GM13977 (cell line): ENCODE data around the gene BICC1.

Experiments used
- DNase-seq: peaks from one replicate; pipeline ENCODE4 v3.0.0; 2012; ENCODE audit warnings: low spot score
- CTCF ChIP-seq: IDR thresholded peaks from 2 replicates; pipeline ENCODE4 v1.5.1; 2012; ENCODE audit warnings: mild to moderate bottlenecking, control low read depth; ENCODE audit not compliant: insufficient read depth; ENCODE audit errors: extremely low read depth, missing control alignments
- in situ Hi-C: fragments of 300-500 bp; cut with MboI; formaldehyde crosslinking; loops from one replicate; pipeline ENCODE4 v1.12.0; 2022; ENCODE audit warnings: low sequenced_read_pairs, low pct_unique_long_range_greater_than_20kb, mixed read lengths, inconsistent platforms; ENCODE audit not compliant: unreplicated experiment

Gene BICC1

GRCh38 chr10:58627392-58627791 lies 114.7 kb downstream of the BICC1 start:
- in situ Hi-C loops = no loop called here

DNA sequence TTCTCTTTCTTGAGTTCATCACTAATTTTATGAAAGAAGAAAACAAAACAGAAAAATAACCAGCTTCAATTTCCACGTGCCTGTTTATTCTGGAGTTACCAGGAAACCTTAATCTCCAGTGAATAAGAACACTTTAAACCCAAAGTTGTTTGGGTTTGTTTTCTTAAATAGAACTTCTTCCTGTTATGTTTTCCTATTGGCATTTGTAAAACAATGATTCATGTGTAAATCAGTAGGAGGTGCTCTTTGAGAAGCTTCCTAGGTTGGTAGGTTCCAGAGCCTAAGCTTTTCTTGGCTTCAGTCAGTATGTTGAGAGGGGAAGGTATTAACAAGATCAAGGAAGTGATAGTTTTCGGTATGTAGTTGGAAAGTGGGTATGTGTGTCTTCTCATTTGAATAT lies 119.0 kb downstream of the BICC1 start:
- in situ Hi-C loops = no loop called here
- no peak for TF ChIP-seq CTCF
- no peak for DNase-seq

More at GRCh38 chr10:58627392-58627791, 114.7 kb downstream of the BICC1 start:
- DNase-seq = no peak
- TF ChIP-seq CTCF = no peak

DNA sequence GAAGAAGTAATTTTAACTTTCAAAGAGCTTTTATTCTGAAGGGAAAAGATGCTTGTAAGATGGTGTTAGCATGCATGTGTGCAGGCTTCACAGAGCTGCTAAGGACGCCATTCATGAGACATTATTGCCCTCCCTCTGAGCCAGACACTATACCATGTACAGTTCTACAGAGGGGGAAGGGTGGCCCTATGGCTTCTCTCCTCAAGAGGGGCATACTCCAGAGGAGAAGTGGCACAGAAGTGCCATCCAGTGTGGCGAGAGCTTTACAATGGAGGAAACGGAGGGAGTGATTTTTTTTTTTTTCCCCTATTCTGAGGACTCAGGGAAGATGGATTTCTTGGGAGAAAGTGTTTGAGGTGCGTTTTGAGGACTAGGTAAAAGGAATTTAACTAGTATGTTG lies 119.5 kb downstream of the BICC1 start:
- TF ChIP-seq CTCF = no peak
- in situ Hi-C loops = no loop called here
- DNase-seq = no peak

GRCh38 chr10:58637352-58637751 lies 124.7 kb downstream of the BICC1 start:
- no peak for DNase-seq
- TF ChIP-seq CTCF = no peak
- in situ Hi-C loops = no loop called here

DNA sequence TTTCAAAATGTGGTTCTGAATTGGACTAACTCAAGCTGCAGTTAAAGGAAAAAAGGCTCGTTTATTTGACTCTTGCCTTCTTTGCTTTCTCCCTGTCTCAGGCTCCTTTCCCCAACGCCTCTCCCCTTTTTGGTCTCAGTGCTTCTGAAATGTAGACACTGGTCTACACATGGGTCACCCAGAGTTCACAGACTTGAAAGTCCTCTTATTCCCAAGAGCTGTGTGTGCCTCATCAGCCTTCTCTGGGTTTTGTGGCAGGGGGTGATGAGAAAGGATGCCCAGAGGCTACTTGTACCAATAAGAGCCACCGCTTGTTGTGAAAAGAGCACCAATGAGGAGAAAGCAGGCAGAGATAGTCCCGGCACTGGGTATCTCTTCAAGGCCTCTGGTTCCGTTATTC lies 125.7 kb downstream of the BICC1 start:
- TF ChIP-seq CTCF = no peak
- no peak for DNase-seq
- in situ Hi-C loops = no loop called here

GRCh38 chr10:58641095-58641531 lies 128.4 kb downstream of the BICC1 start:
- no peak for TF ChIP-seq CTCF
- in situ Hi-C loops = no loop called here
- no peak for DNase-seq

DNA sequence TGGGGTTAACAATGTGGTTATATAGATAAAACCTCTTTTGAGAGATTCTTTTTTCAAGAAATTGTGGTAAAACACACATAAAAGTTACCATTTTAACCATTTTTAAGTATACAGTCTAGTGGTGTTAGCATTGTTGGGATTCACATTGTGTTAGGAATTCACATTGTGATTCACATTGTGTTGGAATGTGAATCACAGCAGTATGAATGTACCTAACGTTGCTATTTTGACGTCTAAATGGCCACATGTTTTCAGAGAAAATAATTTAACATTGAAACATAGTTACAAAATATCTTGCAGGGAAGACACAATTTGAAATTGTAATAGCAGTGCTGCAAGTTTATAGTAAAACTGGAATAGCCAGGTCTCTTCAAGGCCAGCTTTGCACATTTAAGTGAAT lies 129.0 kb downstream of the BICC1 start:
- TF ChIP-seq CTCF = no peak
- in situ Hi-C loops = no loop called here
- no peak for DNase-seq
